Renal cortical epithelial cell (primary cell): ENCODE results near the gene ROBO1. TPM values are rescaled to one million over a fixed set of nuclear protein-coding genes. Genes with fewer than 3 reads are reported as not detected.

ENCODE experiments used
- DNase-seq: peaks from one replicate; pipeline ENCODE4 v3.0.0-alpha.2; 2011; ENCODE audit warnings: low read depth
- total RNA-seq: library from RNA; depleted of rRNA; stranded (reverse); fragments of >200 nt; gene quantifications from 2 replicates; pipeline ENCODE4 v1.2.3, GENCODE V29; 2014

The ROBO1 gene
- total RNA-seq, 1 donor from 2014 or later = 41.9 TPM

DNA sequence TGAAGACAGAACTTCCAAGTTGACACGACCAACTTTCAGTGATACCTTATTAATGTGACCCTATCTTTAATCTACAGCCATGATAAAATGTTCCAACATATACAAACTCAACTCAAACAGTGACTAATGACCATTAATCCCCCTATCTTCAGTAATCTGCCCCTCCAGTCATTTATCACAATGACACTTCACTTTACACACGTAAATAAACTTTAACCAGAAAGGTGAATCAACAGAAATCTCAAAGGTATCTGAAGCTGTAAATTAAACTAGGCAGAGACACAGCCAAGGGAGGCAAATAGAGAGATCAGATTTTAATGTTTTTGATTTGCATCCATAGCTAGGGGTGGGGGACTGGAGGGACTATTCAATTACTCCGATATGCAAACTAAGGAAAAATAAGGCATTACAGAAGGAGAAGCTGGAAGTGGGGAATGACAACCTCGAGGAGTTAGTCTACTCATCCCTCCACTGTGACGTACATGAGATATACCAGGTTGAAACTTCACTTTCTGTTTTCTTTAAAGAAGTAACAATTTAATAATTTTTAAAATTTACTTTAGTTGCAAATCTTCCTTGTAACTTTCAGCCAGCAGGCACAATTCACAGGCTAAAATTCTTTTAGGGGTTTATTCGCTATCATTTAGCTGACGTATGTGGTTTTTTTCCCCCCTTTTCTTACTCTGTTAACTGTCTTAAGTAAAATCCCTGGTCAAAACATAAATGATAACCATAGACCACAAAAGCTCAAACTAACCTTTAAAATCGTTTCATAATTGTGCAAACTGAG, 751.0 kb downstream of the ROBO1 start:
- DNase-seq = no peak

DNA sequence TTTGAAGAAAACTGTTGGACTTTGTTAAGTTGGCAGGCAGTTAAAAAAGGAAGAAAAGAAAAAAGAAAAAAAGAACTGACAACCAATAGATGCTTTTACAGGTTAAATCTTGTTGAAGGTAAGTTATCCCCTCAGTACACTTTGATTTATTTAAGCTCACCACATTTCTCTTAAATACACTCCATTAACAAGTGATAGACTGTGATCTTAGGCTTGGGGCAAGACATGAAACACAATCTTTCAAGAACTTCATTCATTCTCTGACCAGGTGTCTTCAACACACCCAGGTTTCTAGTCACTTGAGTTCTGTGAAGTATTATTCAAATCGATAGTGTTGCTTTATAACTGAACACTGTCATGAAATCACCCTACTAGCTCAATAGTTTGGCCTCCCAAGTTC, 751.9 kb downstream of the ROBO1 start:
- DNase-seq = no peak

DNA sequence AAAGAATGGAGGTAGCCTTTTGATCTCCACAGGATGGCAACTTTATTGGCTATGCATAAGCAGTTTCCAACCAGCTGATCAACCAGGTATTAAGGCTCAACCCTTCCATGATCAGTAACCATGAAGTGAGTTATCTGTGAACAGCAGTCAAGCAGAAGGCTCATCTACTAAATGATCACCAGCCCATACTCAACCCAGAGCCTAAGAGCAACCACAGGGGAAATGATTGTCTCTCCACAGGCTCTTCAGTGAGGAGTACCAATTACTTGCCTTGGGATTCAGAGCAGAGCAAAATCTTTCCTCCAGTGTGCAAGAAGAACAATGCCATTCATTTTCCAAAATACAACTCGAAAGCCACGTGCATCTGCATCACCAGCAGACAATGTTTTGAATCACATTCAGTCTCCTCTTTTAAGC, 754.8 kb downstream of the ROBO1 start:
- DNase-seq = no peak

DNA sequence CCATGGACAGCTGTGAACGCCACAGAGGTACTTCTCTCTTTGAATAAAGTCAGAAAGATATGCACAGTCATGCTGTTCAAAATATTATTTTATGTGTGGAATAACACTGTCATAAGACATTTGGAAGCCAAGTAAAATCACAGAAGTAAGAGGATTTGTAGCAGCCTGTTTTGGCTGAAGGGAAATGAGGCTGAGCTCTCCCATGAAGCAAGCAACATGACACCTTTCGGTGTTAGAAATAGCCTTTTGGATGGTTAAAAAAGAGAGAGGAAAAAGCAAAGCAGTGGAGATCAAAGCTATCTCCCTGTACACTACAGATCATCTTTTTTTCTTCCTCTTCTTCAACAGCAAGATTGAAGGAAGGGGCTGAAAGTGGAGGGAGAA, 755.3 kb downstream of the ROBO1 start:
- DNase-seq = no peak

DNA sequence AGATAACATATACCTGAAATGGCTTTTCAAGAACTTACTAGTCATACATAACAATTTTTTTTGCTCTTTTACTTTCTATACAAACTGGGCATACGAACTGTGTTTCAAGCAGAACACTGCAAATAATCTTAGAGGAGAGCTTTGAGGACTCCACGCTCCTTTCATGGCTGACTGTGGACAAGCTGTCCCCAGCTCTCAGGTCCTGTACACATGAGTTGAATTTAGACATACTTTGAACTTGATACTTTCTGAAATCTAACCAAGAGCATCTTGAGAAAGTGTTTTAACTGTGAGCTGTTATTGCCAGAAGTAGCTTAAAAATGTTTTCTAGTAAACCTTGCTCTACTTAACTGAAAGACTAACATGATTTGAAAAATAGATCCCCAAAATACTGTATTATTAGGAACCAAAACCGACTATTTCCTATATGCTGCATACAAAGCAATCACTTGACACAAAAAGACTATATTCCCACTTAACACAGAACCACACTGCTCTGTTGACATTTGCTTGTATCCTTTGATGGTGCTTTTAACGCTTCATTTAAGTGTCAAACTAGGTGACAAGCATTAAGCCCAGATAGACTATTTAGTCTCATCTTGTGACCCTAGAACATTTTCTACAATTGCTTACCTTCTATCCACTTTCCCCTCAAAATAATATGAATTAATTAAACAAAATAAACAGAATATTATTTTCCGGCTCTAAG, 755.8 kb downstream of the ROBO1 start:
- no peak for DNase-seq

DNA sequence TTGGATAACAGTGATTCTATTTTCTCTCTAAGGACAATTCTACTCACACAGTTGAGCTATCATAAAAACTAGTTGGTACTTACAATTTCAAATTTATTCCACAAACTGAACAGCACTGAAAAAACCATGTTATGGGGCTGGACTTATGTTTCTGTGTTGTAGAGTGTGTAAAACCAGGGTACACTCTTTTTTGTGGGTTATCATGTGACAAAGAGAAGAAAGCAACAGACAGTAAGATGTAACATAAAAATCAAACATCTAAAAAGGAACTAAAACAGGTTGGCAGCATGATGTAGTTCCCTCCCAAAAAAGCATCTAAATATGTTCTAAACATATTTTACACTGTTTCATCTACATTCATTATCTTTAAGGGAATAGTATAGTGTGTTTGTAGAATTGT, 757.9 kb downstream of the ROBO1 start:
- DNase-seq = no peak

DNA sequence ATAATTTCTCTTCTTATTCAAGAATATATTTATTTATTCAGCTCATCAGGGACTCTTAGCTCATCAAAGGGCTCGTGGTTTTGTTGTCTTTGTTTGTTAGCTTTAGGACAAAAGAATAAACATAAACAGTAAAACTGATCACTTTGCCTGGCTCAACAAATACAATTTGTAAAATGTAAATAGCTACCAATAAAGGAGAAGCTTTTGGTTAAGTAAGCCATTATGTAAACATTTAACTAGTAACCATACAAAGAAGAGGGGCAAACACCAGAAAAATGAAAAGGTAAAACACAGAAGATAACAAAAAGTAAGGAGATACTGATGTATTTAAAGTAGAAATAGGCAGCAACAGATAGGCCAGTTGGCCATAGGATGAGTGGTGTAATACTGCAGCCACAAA, 761.7 kb downstream of the ROBO1 start:
- DNase-seq = no peak

DNA sequence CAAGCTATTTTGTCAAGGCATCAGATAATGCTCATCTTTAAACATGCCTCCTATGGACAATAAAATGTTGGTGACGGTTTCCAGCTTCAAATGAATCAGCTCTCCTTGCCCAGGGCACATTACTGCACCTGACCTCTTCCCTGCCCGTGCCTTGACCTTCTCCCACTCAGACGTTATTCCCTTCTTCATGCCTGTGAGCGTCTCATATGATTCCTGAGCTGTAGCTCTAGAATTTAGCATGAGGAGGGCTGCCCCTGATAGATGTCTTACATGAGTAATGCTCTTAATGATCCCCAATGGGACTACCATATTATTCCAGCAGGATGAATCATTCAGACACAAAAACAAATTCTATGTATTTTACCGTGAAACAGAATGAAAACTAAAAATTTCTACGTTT, 762.7 kb downstream of the ROBO1 start:
- no peak for DNase-seq

DNA sequence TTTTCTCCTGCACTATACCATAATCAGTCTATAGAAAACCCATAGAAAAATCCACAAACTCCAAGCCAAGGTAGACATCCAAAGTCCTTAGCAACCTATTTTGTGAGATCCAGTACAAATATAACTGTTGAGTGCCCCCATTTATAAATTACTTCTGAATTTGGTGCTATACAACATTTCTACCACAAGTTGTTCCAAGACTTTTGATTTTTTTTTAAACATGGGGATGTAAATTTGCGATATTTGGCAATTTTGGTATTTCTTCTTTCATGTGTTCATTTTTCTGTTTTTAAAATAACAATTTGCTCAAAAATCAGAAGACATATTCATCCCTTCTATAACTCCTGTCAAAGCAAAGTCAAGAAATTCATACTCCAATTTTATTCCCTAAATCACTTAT, 763.8 kb downstream of the ROBO1 start:
- DNase-seq = no peak

DNA sequence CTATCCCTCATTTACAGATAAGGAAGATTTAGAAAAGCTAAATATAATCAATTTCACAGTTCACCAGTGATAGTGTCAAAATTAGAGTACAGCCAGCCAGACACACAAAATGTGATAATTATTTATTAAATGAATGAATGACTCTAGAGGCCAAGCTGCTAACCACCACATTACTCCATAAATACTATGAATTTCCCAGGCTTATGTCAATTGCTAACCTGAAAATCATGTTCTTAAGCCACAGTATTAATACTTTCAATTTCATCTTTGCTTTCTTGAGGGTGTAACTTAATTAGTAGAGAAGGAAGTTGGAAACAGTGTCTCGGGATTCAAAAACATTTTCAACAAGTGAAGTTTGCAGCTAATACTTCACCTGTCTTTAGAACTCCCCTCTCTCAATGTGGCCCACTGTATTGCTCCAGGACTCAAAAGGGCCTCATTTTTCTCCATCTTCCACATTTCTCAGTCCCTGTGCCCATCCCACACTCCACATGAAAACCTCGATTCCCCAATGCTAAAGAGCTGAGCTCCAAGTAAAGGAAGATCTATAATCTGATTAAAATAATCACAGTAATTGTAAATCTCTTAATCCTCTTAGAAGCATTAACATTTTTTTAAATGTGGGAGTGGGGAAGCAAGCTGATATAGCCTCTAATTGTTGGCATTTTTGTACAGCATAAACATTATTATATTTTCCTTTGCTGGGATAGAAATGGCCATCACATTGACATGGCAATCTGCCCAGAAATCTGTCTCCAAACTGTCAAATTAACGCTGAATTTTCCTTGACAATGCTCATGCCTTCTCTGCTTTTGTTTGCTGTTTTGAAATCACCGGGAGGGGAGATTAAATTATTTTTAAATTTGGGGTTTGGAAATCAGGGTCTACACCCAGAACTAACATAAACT, 765.1 kb downstream of the ROBO1 start:
- DNase-seq = no peak

DNA sequence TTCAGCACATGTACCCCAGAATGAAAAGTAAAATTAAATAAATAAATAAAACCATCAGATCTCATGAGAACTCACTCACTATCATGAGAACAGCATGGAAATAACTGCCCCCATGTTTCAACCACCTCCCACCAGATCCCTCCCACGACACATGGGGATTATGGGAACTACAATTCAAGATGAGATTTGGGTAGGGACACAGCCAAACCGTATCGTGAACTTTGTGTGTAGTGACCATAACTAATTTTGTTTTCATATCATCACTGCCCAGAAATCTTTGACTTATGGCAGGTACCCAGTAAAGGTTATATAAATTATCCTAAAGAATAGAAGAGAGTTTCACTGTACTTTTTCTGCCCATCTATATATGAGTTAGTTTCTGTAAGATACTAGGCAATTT, 766.5 kb downstream of the ROBO1 start:
- no peak for DNase-seq

DNA sequence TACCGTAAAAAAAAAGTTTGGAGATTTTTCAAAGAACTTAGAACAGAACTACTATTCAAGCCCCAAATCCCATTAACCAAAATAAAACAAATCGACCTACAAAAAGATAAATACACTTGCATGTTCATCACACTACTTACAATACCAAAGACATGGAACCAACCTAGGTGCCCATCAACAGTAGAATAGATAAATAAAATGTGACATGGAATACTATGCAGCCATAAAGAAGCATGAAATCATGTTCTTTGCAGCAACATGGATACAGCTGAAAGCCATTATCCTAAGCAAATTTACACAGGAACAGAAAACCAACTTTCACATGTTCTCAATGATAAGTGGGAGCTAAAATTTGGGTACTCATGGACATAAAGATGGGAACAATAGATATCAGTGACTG, 768.7 kb downstream of the ROBO1 start:
- DNase-seq = no peak

DNA sequence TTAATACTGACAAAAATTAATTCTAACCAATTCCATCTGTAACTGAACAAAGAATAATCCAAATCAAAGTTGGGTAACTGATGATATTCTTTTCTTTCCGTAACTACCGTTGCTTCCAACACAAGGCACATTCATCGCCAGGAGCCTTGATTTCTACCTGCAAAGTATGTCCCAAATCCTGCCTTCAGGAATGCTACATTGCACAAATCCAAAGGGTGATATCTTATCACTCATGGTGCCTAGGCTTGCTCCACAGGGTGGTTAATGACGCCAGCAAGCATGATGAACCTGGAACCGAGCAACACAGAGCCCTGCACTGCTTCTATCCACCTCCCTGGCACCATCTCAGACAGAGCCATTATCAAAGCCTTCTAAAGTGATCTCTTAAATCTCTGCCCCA, 772.7 kb downstream of the ROBO1 start:
- DNase-seq = no peak

DNA sequence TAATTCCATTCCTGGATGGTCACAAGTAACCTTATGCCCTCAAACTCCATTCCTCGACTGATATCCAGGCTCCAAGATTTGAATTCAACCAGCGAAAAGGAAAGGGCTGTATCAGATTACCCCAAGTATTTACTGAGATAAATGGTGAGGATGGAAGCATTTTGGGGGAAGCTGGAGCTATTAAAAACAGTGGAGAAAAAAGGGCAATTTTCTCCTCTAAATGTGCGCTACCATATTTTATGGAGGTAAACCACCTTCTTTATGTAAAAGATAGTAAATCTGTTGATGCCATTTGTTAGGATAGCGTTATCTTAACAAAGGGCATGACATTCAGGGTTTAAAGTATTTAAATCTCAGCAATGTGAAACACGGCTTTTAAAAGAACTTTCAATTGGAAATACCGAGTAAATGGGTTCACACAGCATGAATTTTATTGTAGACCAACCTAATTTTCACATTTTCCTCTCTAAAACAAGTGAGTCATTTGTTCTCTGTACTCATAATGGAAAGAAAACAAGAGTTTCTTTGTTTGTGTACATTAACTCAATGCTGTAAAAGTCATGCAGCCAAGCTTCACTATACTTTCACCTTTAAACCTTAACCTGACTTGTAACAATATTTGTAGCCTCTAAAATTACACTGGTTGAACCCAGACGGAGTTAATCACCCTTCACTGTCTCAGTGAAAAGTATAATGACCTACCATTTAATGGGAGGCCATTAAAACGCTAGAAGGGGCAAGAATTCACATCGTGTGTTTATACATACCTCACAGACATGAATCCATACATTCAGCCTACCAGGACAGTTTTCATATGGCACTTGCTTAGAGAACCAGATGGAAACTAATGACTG, 773.4 kb downstream of the ROBO1 start:
- DNase-seq = peak; percentile 28

DNA sequence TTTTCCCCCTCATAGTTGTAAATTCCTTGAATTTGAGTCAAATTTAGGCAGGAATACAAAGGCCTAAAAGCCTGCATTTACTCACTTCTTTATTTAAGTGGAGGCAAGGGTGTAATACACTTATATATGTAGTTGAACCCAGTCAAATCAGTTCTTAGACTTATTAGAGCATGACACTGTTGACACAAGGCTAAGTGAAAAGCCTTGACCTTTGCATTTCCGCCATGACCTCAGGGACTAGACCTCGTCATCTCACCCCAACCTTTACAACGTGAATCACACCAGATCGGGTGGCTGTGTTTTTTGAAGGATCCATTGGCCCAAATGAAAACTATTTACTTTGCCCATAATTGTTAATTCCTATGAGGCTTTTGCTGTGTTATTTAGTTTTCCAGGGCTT, 774.4 kb downstream of the ROBO1 start:
- DNase-seq = no peak

DNA sequence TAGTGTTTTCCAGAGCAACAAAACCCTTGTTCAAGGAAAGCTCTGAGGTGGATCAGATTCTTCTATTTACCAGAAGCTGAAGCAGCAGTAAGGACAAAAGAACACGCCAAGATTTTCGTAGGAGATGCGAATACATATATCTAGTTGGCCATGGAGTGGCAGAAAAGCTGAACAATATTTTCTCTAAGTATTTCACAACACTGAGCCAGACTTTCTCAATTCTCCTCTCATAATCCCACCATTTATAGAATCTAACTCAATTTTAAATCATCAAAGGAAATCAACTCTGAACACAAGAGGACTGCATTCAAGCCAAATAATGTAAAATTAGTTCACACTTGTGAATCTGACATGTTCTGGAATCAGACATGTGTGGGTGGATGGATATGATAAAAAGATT, 775.0 kb downstream of the ROBO1 start:
- no peak for DNase-seq

DNA sequence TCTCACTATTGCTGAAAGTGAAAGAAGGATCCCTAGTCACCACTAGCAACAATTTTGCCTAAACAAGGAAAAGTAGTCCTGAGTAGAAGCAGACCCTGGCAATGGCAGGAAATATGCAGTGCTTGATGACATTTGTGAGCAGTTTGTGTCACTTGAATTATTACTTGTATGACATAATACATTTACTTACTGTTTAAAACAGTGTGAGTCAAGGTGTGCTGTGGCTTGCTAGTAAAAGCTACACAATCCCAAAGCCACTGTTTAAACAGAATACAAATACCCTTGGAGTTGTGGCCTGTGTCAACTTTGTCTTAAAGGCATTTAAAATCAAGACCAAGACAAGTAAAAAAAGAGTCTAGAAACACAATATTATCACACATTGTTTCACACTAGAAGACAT, 775.4 kb downstream of the ROBO1 start:
- DNase-seq = no peak

DNA sequence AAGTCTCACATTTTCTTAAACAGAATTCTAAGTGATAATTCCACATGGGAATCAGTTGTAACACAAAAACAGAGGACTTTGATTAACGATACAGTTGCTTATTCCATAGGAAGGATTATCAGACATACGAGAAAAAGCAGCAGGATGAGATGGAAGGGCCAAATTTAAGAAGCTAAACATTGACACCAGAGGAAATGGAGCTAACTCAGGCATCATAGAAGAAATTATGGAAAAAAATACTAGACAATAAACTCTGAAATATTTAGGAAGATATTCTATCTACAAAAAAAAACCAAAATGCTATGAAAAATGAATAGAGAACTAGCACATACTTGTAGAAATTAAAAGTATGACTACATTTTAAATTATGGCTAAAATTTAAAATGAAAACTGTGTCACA, 776.1 kb downstream of the ROBO1 start:
- DNase-seq = no peak

DNA sequence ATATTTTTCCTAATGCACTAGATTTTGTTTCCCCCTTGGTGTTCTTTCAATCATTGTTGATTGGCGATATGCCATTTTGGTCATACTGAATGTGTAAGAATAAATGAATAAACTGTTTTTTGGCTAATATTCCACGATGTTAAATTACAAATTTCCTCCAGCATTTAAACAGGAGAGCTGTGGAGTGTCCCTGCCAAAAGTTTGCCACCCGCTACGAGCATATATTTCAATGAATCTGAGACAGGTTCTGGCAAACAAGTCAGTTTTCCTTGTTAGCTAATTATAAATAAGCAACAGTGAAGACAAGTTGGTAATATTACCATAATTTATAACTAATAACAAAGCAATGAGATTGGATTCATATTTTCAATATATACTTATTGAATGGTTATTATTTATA, 777.6 kb downstream of the ROBO1 start:
- no peak for DNase-seq

DNA sequence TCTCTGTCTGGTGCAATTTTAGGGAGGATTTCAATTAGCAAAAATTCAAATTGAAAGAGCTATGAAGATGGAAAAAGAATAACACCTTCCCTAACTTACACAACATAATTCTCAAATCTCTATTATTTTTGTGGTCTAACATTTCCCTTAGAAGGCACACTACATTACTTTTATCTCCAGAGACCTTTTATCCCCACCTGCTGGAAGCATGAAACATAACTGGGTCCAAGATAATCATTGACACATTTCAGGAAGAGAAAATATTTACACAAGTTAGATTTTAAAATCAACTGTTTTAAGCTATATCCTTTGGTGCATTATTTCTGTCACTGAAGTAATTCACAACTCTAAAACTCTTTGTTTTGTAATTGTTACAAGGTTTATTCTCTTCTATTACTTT, 779.5 kb downstream of the ROBO1 start:
- peak; percentile 13 for DNase-seq

DNA sequence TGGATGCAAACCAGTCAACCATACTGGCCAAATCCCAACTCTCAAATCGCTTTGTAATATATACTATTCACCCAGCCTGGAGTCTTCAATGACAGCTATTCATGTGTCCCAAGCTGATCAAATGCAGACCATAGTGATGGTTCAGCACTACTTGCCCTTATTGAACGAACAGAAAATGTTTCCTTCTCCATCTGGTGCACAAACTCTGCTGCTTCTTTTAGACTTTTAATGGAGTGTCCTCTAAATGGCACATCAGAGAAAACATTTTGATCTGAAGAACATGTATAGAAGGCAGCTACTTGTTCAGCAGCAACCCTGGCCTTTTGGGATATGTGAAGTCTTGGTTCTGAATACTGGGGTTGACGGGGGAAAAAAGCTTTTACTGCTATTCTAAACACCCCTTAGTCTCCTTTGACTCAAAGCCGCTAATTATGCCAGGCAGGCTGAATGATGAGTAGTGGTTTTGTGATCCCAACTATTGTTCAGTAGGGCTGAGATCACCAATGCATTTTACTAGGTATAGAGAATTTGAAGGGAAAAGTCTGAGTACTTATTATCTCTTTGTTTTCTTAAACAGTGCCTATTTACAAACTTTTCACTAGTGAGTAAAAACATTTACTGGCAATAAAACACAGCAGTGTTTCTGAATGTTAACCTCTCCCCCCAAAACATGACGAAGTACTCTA, 781.2 kb downstream of the ROBO1 start:
- DNase-seq = no peak
